ENCODE results near the gene FAM228A. TPM values are rescaled to one million over a fixed set of nuclear protein-coding genes. Genes with fewer than 3 reads are reported as not detected.

The FAM228A gene
- total and polyA plus RNA-seq, 2 experiments from 2014 or later, result 0.11 to 0.35 TPM

DNA sequence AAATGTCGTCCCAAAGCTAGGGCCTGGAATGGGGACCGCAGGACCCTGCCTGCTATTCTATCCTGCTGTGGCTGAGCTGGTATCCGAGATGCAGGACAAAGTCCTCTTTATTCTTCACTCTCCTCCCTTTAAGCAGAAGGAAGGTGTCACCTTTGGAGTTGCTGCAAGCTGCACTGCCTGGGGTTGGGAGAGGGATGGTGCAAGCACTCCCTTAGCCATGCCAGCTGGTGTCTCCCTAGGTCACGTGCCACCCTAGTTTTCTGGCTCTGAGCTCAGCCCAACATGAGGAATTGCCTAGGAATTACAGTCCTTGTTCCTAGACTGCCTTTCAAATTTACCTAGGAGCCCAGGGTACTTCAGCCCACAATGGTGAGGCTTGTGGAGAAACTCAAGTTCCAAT is 21.4 kb upstream of the FAM228A start (continued):
- TF ChIP-seq, protein P1, sequence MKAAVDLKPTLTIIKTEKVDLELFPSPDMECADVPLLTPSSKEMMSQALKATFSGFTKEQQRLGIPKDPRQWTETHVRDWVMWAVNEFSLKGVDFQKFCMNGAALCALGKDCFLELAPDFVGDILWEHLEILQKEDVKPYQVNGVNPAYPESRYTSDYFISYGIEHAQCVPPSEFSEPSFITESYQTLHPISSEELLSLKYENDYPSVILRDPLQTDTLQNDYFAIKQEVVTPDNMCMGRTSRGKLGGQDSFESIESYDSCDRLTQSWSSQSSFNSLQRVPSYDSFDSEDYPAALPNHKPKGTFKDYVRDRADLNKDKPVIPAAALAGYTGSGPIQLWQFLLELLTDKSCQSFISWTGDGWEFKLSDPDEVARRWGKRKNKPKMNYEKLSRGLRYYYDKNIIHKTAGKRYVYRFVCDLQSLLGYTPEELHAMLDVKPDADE (IDR thresholded peaks at IDR 0.05), result no peak

DNA sequence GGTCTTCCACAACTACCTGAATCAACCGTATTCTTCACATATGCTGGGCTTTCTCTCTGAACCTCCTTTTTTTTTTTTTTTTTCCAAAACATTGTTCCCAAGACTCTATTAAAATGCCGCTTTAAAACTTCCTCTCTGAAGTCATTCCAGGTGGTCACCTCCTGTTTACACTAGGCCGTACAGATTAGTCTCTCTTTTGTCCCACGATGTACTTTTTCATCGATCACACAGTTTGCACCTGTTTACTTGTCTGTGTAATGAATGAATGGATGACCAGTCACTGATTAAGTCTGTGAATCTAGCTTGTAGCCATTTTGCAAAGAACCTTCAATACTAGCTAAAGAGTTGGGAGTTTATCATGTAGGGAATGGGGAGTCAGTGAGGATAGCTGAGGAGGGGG is 16.7 kb upstream of the FAM228A start:
- H3K27ac ChIP-seq (ENCODE audit: low read depth), result no peak overlapping the region
- no peak overlapping the region for H3K4me3 ChIP-seq
- no peaks in the 10 kb centered on the region for H3K79me2 ChIP-seq (replicated peaks; ENCODE audit: insufficient read depth)
- H3F3A ChIP-seq (replicated peaks; ENCODE audit: low read depth), result no peaks in the 10 kb centered on the region
- DNase-seq (ENCODE audit: low spot score) (no peak), ATAC-seq (no peak)
- H3K9me3 Mint-ChIP-seq, result peaks cover 10% of the 10 kb centered on the region; the same call in 2 of the 3 replicates
- H2AFZ ChIP-seq, result no peak overlapping the region
- H3K36me3 Mint-ChIP-seq (ENCODE audit: low read depth), result peaks cover 11% of the 10 kb centered on the region; the same call in 2 of the 3 replicates
- no peaks in the 10 kb centered on the region for H3K36me3 ChIP-seq (ENCODE audit: insufficient read depth)
- H3K4me3 Mint-ChIP-seq, result no peak overlapping the region
- no peak overlapping the region for H3K4me2 ChIP-seq
- no peaks in the 10 kb centered on the region for H3K4me1 Mint-ChIP-seq
- no peaks in the 10 kb centered on the region for H3K4me1 ChIP-seq (ENCODE audit: insufficient read depth)
- H3K9me2 ChIP-seq (ENCODE audit: insufficient read depth), result no peaks in the 10 kb centered on the region
- TF ChIP-seq, protein P1 (IDR thresholded peaks at IDR 0.05), result no peak
- TF ChIP-seq STAT1 (IDR thresholded peaks at IDR 0.05; ENCODE audit: unreplicated experiment), result no peak
- TF ChIP-seq ZNF114 (CRISPR knock-in tag; IDR thresholded peaks at IDR 0.05), result no peak
- TF ChIP-seq, protein P2, sequence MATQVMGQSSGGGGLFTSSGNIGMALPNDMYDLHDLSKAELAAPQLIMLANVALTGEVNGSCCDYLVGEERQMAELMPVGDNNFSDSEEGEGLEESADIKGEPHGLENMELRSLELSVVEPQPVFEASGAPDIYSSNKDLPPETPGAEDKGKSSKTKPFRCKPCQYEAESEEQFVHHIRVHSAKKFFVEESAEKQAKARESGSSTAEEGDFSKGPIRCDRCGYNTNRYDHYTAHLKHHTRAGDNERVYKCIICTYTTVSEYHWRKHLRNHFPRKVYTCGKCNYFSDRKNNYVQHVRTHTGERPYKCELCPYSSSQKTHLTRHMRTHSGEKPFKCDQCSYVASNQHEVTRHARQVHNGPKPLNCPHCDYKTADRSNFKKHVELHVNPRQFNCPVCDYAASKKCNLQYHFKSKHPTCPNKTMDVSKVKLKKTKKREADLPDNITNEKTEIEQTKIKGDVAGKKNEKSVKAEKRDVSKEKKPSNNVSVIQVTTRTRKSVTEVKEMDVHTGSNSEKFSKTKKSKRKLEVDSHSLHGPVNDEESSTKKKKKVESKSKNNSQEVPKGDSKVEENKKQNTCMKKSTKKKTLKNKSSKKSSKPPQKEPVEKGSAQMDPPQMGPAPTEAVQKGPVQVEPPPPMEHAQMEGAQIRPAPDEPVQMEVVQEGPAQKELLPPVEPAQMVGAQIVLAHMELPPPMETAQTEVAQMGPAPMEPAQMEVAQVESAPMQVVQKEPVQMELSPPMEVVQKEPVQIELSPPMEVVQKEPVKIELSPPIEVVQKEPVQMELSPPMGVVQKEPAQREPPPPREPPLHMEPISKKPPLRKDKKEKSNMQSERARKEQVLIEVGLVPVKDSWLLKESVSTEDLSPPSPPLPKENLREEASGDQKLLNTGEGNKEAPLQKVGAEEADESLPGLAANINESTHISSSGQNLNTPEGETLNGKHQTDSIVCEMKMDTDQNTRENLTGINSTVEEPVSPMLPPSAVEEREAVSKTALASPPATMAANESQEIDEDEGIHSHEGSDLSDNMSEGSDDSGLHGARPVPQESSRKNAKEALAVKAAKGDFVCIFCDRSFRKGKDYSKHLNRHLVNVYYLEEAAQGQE (IDR thresholded peaks at IDR 0.05; ENCODE audit: unreplicated experiment), result no peak
- no peak for TF ChIP-seq EZH2phosphoT487 (IDR thresholded peaks at IDR 0.05; ENCODE audit: unreplicated experiment)
- no peak for TF ChIP-seq POLR2AphosphoS5 (IDR thresholded peaks at IDR 0.05; ENCODE audit: low read depth)
- TF ChIP-seq, protein P3, sequence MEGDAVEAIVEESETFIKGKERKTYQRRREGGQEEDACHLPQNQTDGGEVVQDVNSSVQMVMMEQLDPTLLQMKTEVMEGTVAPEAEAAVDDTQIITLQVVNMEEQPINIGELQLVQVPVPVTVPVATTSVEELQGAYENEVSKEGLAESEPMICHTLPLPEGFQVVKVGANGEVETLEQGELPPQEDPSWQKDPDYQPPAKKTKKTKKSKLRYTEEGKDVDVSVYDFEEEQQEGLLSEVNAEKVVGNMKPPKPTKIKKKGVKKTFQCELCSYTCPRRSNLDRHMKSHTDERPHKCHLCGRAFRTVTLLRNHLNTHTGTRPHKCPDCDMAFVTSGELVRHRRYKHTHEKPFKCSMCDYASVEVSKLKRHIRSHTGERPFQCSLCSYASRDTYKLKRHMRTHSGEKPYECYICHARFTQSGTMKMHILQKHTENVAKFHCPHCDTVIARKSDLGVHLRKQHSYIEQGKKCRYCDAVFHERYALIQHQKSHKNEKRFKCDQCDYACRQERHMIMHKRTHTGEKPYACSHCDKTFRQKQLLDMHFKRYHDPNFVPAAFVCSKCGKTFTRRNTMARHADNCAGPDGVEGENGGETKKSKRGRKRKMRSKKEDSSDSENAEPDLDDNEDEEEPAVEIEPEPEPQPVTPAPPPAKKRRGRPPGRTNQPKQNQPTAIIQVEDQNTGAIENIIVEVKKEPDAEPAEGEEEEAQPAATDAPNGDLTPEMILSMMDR (conservative IDR thresholded peaks at IDR 0.05; ENCODE audit: low read depth in 2 of 2), result no peak
- TF ChIP-seq CREB1 (CRISPR knock-in tag; IDR thresholded peaks at IDR 0.05; ENCODE audit: low read depth), result no peak
- TF ChIP-seq, protein P4, sequence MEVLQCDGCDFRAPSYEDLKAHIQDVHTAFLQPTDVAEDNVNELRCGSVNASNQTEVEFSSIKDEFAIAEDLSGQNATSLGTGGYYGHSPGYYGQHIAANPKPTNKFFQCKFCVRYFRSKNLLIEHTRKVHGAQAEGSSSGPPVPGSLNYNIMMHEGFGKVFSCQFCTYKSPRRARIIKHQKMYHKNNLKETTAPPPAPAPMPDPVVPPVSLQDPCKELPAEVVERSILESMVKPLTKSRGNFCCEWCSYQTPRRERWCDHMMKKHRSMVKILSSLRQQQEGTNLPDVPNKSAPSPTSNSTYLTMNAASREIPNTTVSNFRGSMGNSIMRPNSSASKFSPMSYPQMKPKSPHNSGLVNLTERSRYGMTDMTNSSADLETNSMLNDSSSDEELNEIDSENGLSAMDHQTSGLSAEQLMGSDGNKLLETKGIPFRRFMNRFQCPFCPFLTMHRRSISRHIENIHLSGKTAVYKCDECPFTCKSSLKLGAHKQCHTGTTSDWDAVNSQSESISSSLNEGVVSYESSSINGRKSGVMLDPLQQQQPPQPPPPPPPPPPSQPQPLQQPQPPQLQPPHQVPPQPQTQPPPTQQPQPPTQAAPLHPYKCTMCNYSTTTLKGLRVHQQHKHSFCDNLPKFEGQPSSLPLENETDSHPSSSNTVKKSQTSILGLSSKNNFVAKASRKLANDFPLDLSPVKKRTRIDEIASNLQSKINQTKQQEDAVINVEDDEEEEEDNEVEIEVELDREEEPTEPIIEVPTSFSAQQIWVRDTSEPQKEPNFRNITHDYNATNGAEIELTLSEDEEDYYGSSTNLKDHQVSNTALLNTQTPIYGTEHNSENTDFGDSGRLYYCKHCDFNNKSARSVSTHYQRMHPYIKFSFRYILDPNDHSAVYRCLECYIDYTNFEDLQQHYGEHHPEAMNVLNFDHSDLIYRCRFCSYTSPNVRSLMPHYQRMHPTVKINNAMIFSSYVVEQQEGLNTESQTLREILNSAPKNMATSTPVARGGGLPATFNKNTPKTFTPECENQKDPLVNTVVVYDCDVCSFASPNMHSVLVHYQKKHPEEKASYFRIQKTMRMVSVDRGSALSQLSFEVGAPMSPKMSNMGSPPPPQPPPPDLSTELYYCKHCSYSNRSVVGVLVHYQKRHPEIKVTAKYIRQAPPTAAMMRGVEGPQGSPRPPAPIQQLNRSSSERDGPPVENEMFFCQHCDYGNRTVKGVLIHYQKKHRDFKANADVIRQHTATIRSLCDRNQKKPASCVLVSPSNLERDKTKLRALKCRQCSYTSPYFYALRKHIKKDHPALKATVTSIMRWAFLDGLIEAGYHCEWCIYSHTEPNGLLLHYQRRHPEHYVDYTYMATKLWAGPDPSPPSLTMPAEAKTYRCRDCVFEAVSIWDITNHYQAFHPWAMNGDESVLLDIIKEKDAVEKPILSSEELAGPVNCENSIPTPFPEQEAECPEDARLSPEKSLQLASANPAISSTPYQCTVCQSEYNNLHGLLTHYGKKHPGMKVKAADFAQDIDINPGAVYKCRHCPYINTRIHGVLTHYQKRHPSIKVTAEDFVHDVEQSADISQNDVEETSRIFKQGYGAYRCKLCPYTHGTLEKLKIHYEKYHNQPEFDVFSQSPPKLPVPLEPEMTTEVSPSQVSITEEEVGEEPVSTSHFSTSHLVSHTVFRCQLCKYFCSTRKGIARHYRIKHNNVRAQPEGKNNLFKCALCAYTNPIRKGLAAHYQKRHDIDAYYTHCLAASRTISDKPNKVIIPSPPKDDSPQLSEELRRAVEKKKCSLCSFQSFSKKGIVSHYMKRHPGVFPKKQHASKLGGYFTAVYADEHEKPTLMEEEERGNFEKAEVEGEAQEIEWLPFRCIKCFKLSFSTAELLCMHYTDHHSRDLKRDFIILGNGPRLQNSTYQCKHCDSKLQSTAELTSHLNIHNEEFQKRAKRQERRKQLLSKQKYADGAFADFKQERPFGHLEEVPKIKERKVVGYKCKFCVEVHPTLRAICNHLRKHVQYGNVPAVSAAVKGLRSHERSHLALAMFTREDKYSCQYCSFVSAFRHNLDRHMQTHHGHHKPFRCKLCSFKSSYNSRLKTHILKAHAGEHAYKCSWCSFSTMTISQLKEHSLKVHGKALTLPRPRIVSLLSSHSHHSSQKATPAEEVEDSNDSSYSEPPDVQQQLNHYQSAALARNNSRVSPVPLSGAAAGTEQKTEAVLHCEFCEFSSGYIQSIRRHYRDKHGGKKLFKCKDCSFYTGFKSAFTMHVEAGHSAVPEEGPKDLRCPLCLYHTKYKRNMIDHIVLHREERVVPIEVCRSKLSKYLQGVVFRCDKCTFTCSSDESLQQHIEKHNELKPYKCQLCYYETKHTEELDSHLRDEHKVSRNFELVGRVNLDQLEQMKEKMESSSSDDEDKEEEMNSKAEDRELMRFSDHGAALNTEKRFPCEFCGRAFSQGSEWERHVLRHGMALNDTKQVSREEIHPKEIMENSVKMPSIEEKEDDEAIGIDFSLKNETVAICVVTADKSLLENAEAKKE (CRISPR knock-in tag; IDR thresholded peaks at IDR 0.05), result no peak
- no peak for TF ChIP-seq NANOG (IDR thresholded peaks at IDR 0.05; ENCODE audit: borderline replicate concordance)
- TF ChIP-seq JUNB (IDR thresholded peaks at IDR 0.05; ENCODE audit: unreplicated experiment), result no peak
- no peak for TF ChIP-seq EZH2 (IDR thresholded peaks at IDR 0.05; ENCODE audit: low read depth, unreplicated experiment)
- no peaks in the 10 kb centered on the region for H4K20me1 ChIP-seq (replicated peaks; ENCODE audit: insufficient read depth)
- H3K27me3 ChIP-seq (ENCODE audit: insufficient read depth), result no peaks in the 10 kb centered on the region
- no peaks in the 10 kb centered on the region for H3K27me3 Mint-ChIP-seq (ENCODE audit: insufficient read depth, low read depth, poor library complexity)
- H3K27ac Mint-ChIP-seq, result no peak overlapping the region
